Cardiac fibroblast (primary cell): ENCODE measurements around the gene CCDC171.

Source experiments
- DNase-seq, 2 donors: peaks; one replicate each; pipeline versions ENCODE4 v3.0.0 to v3.0.0-alpha.2; 2010; ENCODE audit warnings: low read depth in 2 of 2
- H3K4me3 ChIP-seq, 2 donors: replicated peaks in 1 of 2; 1 replicate in 1 of 2; 2 replicates in 1 of 2; pipeline ENCODE4 v1.5.1; 2011; ENCODE audit warnings: low read depth in 2 of 2, low read length in 2 of 2, mild to moderate bottlenecking in 2 of 2, moderate library complexity in 1 of 2
- TF ChIP-seq, protein P1 (sequence below): IDR thresholded peaks from one replicate; pipeline ENCODE4 v1.5.1; 2011; ENCODE audit warnings: low read depth, mild to moderate bottlenecking, low read length, inconsistent platforms

The CCDC171 gene

DNA sequence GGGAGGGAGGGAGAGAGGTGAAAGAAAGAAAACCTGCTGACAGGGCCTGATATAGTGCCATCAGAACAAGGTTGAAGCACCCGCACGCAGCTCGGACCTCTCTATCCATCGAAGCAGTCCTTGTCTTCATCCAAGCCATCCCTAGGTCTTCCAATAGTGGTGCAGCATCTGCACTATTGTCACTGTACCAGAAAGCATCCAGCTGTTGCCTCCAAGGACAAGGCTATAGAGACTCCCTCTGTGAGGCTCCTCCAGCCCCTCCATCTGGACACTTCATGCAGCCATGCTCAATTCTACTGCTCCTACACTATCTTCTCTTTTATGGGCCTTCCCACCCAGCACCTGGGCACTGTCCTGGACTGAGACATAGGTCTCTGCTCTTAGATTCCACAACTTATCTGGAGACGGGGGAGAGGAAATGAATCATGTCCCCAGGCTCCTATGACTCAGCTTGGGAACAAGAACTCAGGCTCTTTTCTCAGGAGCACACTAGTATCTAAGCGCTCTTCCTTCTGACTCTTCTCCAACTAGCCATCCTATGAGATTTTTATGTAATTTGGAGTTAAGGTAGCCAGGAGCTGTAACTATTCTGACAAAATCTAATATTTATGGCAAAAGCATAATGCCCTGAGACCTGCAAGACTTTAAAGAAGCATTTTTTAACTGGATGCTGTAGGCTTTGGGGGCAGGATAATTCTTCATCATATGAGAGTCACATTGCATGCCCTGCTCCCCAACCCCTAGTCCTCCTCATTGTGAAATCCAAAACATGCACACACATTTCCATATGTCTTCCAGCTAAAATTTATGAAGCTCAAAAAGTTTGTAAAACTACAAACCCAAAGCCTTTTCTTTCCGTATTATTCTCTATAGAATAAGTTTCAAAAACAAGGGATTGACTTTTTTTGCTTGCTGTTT lies 446.8 kb downstream of the CCDC171 start:
- no peak overlapping the region for H3K4me3 ChIP-seq
- TF ChIP-seq, protein P1, sequence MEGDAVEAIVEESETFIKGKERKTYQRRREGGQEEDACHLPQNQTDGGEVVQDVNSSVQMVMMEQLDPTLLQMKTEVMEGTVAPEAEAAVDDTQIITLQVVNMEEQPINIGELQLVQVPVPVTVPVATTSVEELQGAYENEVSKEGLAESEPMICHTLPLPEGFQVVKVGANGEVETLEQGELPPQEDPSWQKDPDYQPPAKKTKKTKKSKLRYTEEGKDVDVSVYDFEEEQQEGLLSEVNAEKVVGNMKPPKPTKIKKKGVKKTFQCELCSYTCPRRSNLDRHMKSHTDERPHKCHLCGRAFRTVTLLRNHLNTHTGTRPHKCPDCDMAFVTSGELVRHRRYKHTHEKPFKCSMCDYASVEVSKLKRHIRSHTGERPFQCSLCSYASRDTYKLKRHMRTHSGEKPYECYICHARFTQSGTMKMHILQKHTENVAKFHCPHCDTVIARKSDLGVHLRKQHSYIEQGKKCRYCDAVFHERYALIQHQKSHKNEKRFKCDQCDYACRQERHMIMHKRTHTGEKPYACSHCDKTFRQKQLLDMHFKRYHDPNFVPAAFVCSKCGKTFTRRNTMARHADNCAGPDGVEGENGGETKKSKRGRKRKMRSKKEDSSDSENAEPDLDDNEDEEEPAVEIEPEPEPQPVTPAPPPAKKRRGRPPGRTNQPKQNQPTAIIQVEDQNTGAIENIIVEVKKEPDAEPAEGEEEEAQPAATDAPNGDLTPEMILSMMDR, result no peak

DNA sequence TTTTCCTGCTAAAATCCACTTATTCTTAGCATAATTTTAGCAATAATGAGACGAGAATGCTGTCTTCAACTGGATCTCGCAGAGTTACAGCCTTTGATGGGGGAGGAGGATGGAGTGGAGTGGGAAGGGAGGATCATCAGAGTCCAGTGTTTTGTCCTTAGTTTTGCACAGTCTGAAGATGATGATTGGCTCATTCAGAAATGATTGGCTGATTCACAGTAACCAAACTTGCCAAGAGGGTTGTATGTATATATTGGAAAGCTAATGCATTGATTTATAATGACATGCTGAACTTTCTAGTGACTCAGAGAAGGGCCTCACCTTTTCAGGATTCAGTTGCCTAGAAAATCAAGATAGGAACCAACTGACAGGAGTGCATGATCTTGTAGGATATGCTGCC lies 448.0 kb downstream of the CCDC171 start:
- TF ChIP-seq, protein P1, result no peak
- H3K4me3 ChIP-seq, result no peak overlapping the region
- DNase-seq, result peak in 1 of 2 donors; percentile 22

More for the DNA sequence above, 446.8 kb downstream of the CCDC171 start:
- DNase-seq, result peak; percentile 82 to 98

DNA sequence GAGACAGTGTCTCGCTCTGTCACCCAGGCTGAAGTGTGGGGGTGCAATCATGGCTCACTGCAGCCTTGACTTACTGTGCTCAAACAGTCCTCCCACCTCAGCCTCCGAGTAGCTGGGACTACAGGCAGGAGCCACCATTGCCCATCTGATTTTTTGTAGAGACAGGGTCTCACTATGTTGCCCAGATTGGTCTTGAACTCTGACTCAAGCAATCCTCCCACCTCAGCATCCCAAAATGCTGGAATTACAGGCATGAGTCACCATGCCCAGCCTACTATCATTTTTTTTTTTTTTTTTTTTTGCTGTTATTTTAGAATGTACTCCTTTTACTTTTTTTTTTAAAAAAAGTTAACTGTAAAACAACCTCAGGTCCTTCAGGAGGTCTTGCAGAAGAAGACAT lies 449.0 kb downstream of the CCDC171 start:
- DNase-seq, result peak; percentile 20 to 62
- no peak overlapping the region for H3K4me3 ChIP-seq
- TF ChIP-seq, protein P1, result no peak

DNA sequence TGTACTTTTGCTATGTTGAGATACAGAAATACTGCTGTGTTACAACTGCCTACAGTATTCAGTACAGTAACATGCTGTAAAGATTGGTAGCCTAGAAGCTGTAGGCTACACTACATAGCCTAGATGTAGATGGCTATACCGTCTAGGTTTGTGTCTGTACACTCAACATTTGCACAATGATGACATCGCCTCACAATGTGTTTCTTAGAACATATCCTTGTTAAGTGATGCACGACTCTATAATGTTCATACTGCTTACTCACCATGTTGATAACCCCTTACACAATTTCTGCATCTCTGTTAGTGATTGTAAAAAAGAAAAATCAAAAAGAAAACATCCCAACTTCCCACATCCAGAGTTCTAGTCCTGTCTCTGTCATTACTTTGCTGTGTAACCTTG lies 450.0 kb downstream of the CCDC171 start:
- TF ChIP-seq, protein P1, result no peak
- no peak overlapping the region for H3K4me3 ChIP-seq
- peak; percentile 16 to 75 for DNase-seq

DNA sequence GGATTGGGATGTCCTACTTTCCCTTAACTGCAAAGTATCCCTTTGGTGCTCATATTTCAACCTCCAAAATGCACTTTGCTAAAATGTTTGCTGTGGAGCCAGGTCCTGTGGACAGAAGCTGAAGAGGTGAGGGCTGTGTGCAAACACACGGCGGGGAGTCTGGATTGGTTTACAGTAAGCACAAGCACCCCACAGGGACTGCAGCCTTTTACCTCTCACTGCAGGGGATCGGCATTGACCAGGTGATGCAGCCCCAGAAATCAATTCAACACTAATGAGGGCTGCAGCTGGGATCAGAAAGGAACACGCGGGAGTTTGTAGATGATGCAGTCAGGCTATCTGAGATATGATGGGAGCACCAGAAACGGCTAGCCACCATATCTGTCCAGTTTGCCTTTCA lies 450.9 kb downstream of the CCDC171 start:
- no peak overlapping the region for H3K4me3 ChIP-seq
- TF ChIP-seq, protein P1, result no peak
- no peak for DNase-seq

DNA sequence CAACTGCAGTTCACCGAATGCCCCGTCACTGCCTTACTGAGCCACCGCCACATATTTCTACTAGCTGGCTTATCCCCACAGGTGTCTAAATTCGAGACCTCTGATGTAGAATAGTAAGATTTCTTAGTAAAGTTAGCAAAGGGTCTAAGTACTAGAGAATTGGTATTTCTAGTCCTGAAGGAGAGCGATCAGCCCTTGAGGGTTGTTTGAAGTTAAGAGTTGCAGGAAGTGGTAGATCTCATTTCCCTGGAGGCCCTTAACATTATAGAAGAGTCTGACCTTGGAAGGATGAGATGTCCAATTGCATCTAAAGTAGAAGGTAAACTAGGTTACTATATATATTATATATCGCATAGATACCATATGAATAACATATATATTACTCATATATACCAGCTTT lies 451.8 kb downstream of the CCDC171 start:
- no peak for DNase-seq
- TF ChIP-seq, protein P1, result no peak
- no peak overlapping the region for H3K4me3 ChIP-seq
